Measurements from ENCODE around the gene TMEM270. TPM values are rescaled to one million over a fixed set of nuclear protein-coding genes. Genes with fewer than 3 reads are reported as not detected.

Gene TMEM270
- total RNA-seq, 1 donor from 2014 or later = not detected

- TF ChIP-seq EZH2phosphoT487 (IDR thresholded peaks at IDR 0.05) (no peak), EZH2 (IDR thresholded peaks at IDR 0.05) (no peak)
- TF ChIP-seq, protein P1, sequence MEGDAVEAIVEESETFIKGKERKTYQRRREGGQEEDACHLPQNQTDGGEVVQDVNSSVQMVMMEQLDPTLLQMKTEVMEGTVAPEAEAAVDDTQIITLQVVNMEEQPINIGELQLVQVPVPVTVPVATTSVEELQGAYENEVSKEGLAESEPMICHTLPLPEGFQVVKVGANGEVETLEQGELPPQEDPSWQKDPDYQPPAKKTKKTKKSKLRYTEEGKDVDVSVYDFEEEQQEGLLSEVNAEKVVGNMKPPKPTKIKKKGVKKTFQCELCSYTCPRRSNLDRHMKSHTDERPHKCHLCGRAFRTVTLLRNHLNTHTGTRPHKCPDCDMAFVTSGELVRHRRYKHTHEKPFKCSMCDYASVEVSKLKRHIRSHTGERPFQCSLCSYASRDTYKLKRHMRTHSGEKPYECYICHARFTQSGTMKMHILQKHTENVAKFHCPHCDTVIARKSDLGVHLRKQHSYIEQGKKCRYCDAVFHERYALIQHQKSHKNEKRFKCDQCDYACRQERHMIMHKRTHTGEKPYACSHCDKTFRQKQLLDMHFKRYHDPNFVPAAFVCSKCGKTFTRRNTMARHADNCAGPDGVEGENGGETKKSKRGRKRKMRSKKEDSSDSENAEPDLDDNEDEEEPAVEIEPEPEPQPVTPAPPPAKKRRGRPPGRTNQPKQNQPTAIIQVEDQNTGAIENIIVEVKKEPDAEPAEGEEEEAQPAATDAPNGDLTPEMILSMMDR (IDR thresholded peaks at IDR 0.05) = no peak
- H2AFZ ChIP-seq (replicated peaks) = no peak overlapping the region
- H3K79me2 ChIP-seq (ENCODE audit: low read depth) = no peaks in the 10 kb centered on the region
- H3K27me3 ChIP-seq = no peaks in the 10 kb centered on the region
- no peak overlapping the region for H3K4me3 ChIP-seq
- no peak overlapping the region for H3K27ac Mint-ChIP-seq
- H3K9ac ChIP-seq = no peak overlapping the region
- DNase-seq (ENCODE audit: low spot score) = no peak
- H3K27me3 Mint-ChIP-seq (ENCODE audit: insufficient read depth, low read depth) = peaks cover 19% of the 10 kb centered on the region
- no peaks in the 10 kb centered on the region for H3K36me3 ChIP-seq
- no peaks in the 10 kb centered on the region for H3K9me3 Mint-ChIP-seq
- peaks cover 36% of the 10 kb centered on the region for H3K4me1 Mint-ChIP-seq
- no peaks in the 10 kb centered on the region for H4K20me1 ChIP-seq (ENCODE audit: low read depth)
- H3K27ac ChIP-seq = no peak overlapping the region
- H3K4me1 ChIP-seq = peaks cover 14% of the 10 kb centered on the region
- H3K9me3 ChIP-seq (ENCODE audit: low read depth) = no peaks in the 10 kb centered on the region
- no peak overlapping the region for H3K4me3 Mint-ChIP-seq
- H3K4me2 ChIP-seq = no peak overlapping the region
- H3K36me3 Mint-ChIP-seq = no peaks in the 10 kb centered on the region
- no peaks in the 10 kb centered on the region for H3F3A ChIP-seq (ENCODE audit: low read depth)
These were observed 36.0 kb upstream of the TMEM270 start for GRCh38 chr7:73824986-73825385.

DNA sequence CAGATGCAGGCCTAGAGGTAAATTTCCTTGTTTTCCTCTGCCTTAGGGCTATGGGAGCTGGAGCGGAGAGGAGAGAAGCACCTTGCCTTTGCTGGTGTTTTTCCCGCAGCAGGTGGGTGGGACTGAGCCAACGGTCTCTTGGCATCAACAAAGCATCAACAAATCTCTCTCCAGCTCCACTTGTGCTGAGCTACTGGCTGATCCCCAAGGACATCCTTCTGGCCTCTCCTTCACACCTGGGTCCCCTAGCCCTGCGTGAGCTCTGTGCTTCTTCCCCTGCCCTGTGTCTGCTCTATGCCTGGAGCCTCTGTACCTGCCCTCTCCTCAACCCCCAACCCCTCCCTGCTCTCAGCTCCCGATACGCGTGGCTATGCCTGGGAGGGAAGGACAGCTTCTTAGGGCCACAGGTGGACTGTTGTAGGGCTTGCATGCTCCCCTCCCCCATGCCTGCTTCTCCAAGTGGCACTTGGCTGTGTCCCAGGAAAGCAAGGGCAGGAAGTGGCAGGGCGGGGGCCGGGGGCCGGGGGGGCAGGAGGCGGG lies 33.3 kb upstream of the TMEM270 start:
- Mint-ChIP-seq H3K27ac (peak overlapping the region; percentile 5), H3K4me3 (no peak overlapping the region), H3K27me3 (ENCODE audit: insufficient read depth, low read depth) (peaks cover 17% of the 10 kb centered on the region), H3K4me1 (peaks cover 53% of the 10 kb centered on the region), H3K9me3 (no peaks in the 10 kb centered on the region), H3K36me3 (no peaks in the 10 kb centered on the region)
- Histone ChIP-seq H3K4me2 (no peak overlapping the region), H3K9me3 (ENCODE audit: low read depth) (no peaks in the 10 kb centered on the region), H2AFZ (replicated peaks) (no peak overlapping the region), H4K20me1 (ENCODE audit: low read depth) (no peaks in the 10 kb centered on the region), H3K4me3 (no peak overlapping the region), H3K79me2 (ENCODE audit: low read depth) (no peaks in the 10 kb centered on the region), H3K36me3 (no peaks in the 10 kb centered on the region), H3K9ac (no peak overlapping the region), H3K27me3 (peaks cover 9% of the 10 kb centered on the region), H3K4me1 (peaks cover 38% of the 10 kb centered on the region), H3F3A (ENCODE audit: low read depth) (peaks cover 16% of the 10 kb centered on the region), H3K27ac (no peak overlapping the region)
- no peak for DNase-seq (ENCODE audit: low spot score)
- no peak for TF ChIP-seq EZH2phosphoT487 (IDR thresholded peaks at IDR 0.05)
- TF ChIP-seq, protein P1 (IDR thresholded peaks at IDR 0.05) = no peak
- TF ChIP-seq EZH2 (IDR thresholded peaks at IDR 0.05) = no peak

GRCh38 chr7:73828107-73828803 lies 32.7 kb upstream of the TMEM270 start:
- Histone ChIP-seq H3K4me1 (peaks cover 38% of the 10 kb centered on the region), H4K20me1 (ENCODE audit: low read depth) (no peaks in the 10 kb centered on the region), H3K4me2 (no peak overlapping the region), H3K79me2 (ENCODE audit: low read depth) (no peaks in the 10 kb centered on the region), H3K9ac (no peak overlapping the region), H3K9me3 (ENCODE audit: low read depth) (no peaks in the 10 kb centered on the region), H3K4me3 (no peak overlapping the region), H2AFZ (replicated peaks) (no peak overlapping the region), H3K27ac (no peak overlapping the region), H3K36me3 (no peaks in the 10 kb centered on the region), H3F3A (ENCODE audit: low read depth) (peaks cover 16% of the 10 kb centered on the region), H3K27me3 (peaks cover 9% of the 10 kb centered on the region)
- no peaks in the 10 kb centered on the region for H3K36me3 Mint-ChIP-seq
- H3K27me3 Mint-ChIP-seq (ENCODE audit: insufficient read depth, low read depth) = peaks cover 16% of the 10 kb centered on the region
- peak overlapping the region; percentile 49 for H3K4me3 Mint-ChIP-seq
- H3K27ac Mint-ChIP-seq = no peak overlapping the region
- no peak for DNase-seq (ENCODE audit: low spot score)
- H3K9me3 Mint-ChIP-seq = no peaks in the 10 kb centered on the region
- H3K4me1 Mint-ChIP-seq = peaks cover 50% of the 10 kb centered on the region
- TF ChIP-seq, protein P1 (IDR thresholded peaks at IDR 0.05) = no peak
- TF ChIP-seq EZH2phosphoT487 (IDR thresholded peaks at IDR 0.05) (no peak), EZH2 (IDR thresholded peaks at IDR 0.05) (no peak)

All from neural progenitor cell (in vitro differentiated cells).